PFSK-1 (cell line): Measurements from ENCODE around the gene OOSP4B.

ENCODE experiments used
- POLR2AphosphoS5 ChIP-seq: IDR thresholded peaks from 2 replicates; pipeline ENCODE4 v1.6.1; 2012; ENCODE audit warnings: low read depth, mild to moderate bottlenecking, control low read depth, low read length, moderate library complexity
- REST ChIP-seq, 2 experiments: IDR thresholded peaks; 2 replicates each; pipeline versions ENCODE4 v1.6.1 to v1.8.0; 2011 to 2012; ENCODE audit warnings: low read depth in 2 of 2, low read length in 2 of 2, control low read depth in 1 of 2, inconsistent platforms in 1 of 2, mild to moderate bottlenecking in 1 of 2, moderate library complexity in 1 of 2; ENCODE audit not compliant: insufficient read depth in 1 of 2
- SIN3A ChIP-seq: IDR thresholded peaks from 2 replicates; pipeline ENCODE4 v1.6.1; 2012; ENCODE audit warnings: mild to moderate bottlenecking, low read length, moderate library complexity, borderline replicate concordance; ENCODE audit not compliant: insufficient read depth
- TAF1 ChIP-seq: IDR thresholded peaks from 2 replicates; pipeline ENCODE4 v1.6.1; 2012; ENCODE audit warnings: low read length, control low read depth, borderline replicate concordance; ENCODE audit not compliant: insufficient read depth

DNA sequence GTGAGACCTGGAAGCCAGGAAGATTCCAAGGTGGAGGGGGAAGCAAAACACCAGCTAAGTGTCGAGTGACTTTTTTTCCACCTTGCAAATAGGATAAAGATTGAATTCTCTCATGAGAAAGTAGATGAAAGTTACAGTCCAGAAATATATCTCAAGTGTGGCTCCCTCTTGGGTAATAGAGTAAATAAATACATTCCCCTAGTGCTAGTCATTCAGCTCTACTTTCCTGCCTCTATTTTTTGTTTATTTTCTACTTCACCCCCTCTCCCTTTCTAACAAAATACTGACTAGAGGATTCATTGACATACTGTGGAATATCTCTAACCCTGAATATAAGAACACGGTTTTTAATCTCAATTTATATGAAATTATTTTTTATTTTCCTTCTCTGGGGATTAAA, 19.2 kb upstream of the OOSP4B start:
- TF ChIP-seq TAF1 (no peak), POLR2AphosphoS5 (no peak), SIN3A (no peak), REST (IDR thresholded peaks at IDR 0.05; ENCODE audit: insufficient read depth in 1 of 2, low read depth in 2 of 2, low read length in 2 of 2) (no peak)
